BE2C (cell line): Measurements from ENCODE around the gene SND1.

ENCODE experiments used
- DNase-seq: peaks from one replicate; pipeline ENCODE4 v3.0.0-alpha.2; 2020
- H3K27me3 ChIP-seq: fragments of 250-450 bp; sonication (Bioruptor Pico); 2 replicates; pipeline ENCODE4 v1.5.1; 2020; ENCODE audit warnings: mild to moderate bottlenecking
- H3K36me3 ChIP-seq: fragments of 250-450 bp; sonication (Bioruptor Pico); 2 replicates; pipeline ENCODE4 v1.5.1; 2020; ENCODE audit warnings: mild to moderate bottlenecking
- H3K4me1 ChIP-seq: fragments of 250-450 bp; sonication (Bioruptor Pico); 2 replicates; pipeline ENCODE4 v1.5.1; 2020
- H3K4me3 ChIP-seq: 2 replicates; pipeline ENCODE4 v1.5.1; 2011; ENCODE audit warnings: low read depth, low read length
- H3K9me3 ChIP-seq: fragments of 250-450 bp; sonication (Bioruptor Pico); 2 replicates; pipeline ENCODE4 v1.5.1; 2020
- CTCF ChIP-seq: IDR thresholded peaks from 2 replicates; pipeline ENCODE4 v1.5.1; 2012; ENCODE audit warnings: mild to moderate bottlenecking, low read depth, low read length

Gene SND1

GRCh38 chr7:127895814-127896280, 243.9 kb downstream of the SND1 start:
- Histone ChIP-seq H3K4me1 (peaks cover 41% of the 10 kb centered on the region), H3K27me3 (no peaks in the 10 kb centered on the region), H3K9me3 (no peaks in the 10 kb centered on the region), H3K36me3 (peaks cover 4% of the 10 kb centered on the region; the same call in 1 of the 2 replicates), H3K4me3 (no peak overlapping the region)
- no peak for TF ChIP-seq CTCF
- no peak for DNase-seq

GRCh38 chr7:127896659-127897058, 244.7 kb downstream of the SND1 start:
- Histone ChIP-seq H3K4me3 (no peak overlapping the region), H3K4me1 (peaks cover 41% of the 10 kb centered on the region), H3K27me3 (no peaks in the 10 kb centered on the region), H3K9me3 (no peaks in the 10 kb centered on the region), H3K36me3 (peaks cover 4% of the 10 kb centered on the region; the same call in 1 of the 2 replicates)
- DNase-seq: no peak
- TF ChIP-seq CTCF: no peak

GRCh38 chr7:127897704-127898454, 245.9 kb downstream of the SND1 start:
- H3K4me1 ChIP-seq: peaks cover 40% of the 10 kb centered on the region

GRCh38 chr7:127899411-127899810, 247.4 kb downstream of the SND1 start:
- Histone ChIP-seq H3K4me1 (peaks cover 29% of the 10 kb centered on the region), H3K4me3 (no peak overlapping the region), H3K36me3 (no peaks in the 10 kb centered on the region; the same call in 1 of the 2 replicates), H3K27me3 (no peaks in the 10 kb centered on the region), H3K9me3 (no peaks in the 10 kb centered on the region)
- TF ChIP-seq CTCF: no peak
- no peak for DNase-seq

More at GRCh38 chr7:127897704-127898454, 245.9 kb downstream of the SND1 start:
- DNase-seq: no peak
- H3K4me3 ChIP-seq: no peak overlapping the region
- H3K36me3 ChIP-seq: no peaks in the 10 kb centered on the region; the same call in 1 of the 2 replicates
- no peaks in the 10 kb centered on the region for H3K9me3 ChIP-seq
- H3K27me3 ChIP-seq: no peaks in the 10 kb centered on the region
- no peak for TF ChIP-seq CTCF

- H3K36me3 ChIP-seq: no peaks in the 10 kb centered on the region; the same call in 1 of the 2 replicates
- TF ChIP-seq CTCF: no peak
Observed at GRCh38 chr7:127900141-127900540, 248.1 kb downstream of the SND1 start.

More at GRCh38 chr7:127900141-127900540, 248.1 kb downstream of the SND1 start:
- Histone ChIP-seq H3K27me3 (no peaks in the 10 kb centered on the region), H3K9me3 (no peaks in the 10 kb centered on the region), H3K4me1 (peaks cover 25% of the 10 kb centered on the region), H3K4me3 (no peak overlapping the region)
- DNase-seq: no peak
